Measurements from ENCODE around the gene AP2S1. TPM values are rescaled to one million over a fixed set of nuclear protein-coding genes. Genes with fewer than 3 reads are reported as not detected.

Gene AP2S1
- total and polyA plus RNA-seq, 2 experiments from 2014 or later = 140 to 299 TPM

GRCh38 chr19:46812977-46813838 lies 37.4 kb downstream of the AP2S1 start:
- TF ChIP-seq, protein P1, sequence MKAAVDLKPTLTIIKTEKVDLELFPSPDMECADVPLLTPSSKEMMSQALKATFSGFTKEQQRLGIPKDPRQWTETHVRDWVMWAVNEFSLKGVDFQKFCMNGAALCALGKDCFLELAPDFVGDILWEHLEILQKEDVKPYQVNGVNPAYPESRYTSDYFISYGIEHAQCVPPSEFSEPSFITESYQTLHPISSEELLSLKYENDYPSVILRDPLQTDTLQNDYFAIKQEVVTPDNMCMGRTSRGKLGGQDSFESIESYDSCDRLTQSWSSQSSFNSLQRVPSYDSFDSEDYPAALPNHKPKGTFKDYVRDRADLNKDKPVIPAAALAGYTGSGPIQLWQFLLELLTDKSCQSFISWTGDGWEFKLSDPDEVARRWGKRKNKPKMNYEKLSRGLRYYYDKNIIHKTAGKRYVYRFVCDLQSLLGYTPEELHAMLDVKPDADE (IDR thresholded peaks at IDR 0.05) = no peak
- TF ChIP-seq ZNF462 (CRISPR knock-in tag; IDR thresholded peaks at IDR 0.05) = no peak
- TF ChIP-seq ZNF331 (CRISPR knock-in tag; IDR thresholded peaks at IDR 0.05; ENCODE audit: low read depth) = no peak
- no peak for TF ChIP-seq EZH2phosphoT487 (IDR thresholded peaks at IDR 0.05; ENCODE audit: unreplicated experiment)
- no peaks in the 10 kb centered on the region for H3K36me3 Mint-ChIP-seq (ENCODE audit: low read depth)
- H3K79me2 ChIP-seq (replicated peaks; ENCODE audit: insufficient read depth) = no peaks in the 10 kb centered on the region
- ATAC-seq = peak; percentile 69
- H2AFZ ChIP-seq = peak overlapping the region; percentile 89
- no peak overlapping the region for H3K4me3 Mint-ChIP-seq
- H3F3A ChIP-seq (replicated peaks; ENCODE audit: low read depth) = no peaks in the 10 kb centered on the region
- no peaks in the 10 kb centered on the region for H3K36me3 ChIP-seq (ENCODE audit: insufficient read depth)
- H3K27ac Mint-ChIP-seq = no peak overlapping the region
- no peaks in the 10 kb centered on the region; the same call in 2 of the 3 replicates for H3K9me3 Mint-ChIP-seq
- H4K20me1 ChIP-seq (replicated peaks; ENCODE audit: insufficient read depth) = no peaks in the 10 kb centered on the region
- H3K27ac ChIP-seq (ENCODE audit: low read depth) = no peak overlapping the region
- peaks cover 6% of the 10 kb centered on the region for H3K27me3 Mint-ChIP-seq (ENCODE audit: insufficient read depth, low read depth, poor library complexity)
- no peak for DNase-seq (ENCODE audit: low spot score)
- H3K4me3 ChIP-seq = no peak overlapping the region
- no peaks in the 10 kb centered on the region; the same call in 1 of the 2 replicates for H3K4me1 ChIP-seq (ENCODE audit: insufficient read depth)
- H3K4me2 ChIP-seq = 0 out of 2 replicates have a peak overlapping the region, but pooled peaks have one; percentile 48
- H3K4me1 Mint-ChIP-seq = peaks cover 12% of the 10 kb centered on the region
- no peaks in the 10 kb centered on the region for H3K27me3 ChIP-seq (ENCODE audit: insufficient read depth)
- H3K9me2 ChIP-seq (ENCODE audit: insufficient read depth) = no peaks in the 10 kb centered on the region

Measured in GM23338 (cell line).